ENCODE results near the gene ADNP. TPM values are rescaled to one million over a fixed set of nuclear protein-coding genes. Genes with fewer than 3 reads are reported as not detected.
"Not testable (repeated sequence)": the region's sequence is repeated elsewhere in the genome, so short reads cannot be mapped to it uniquely, and the experiment has no call there.

ADNP gene
- total RNA-seq (10 to 100 TPM; 78.1 to 78.6 TPM), polyA plus RNA-seq (11.9 TPM)

DNA sequence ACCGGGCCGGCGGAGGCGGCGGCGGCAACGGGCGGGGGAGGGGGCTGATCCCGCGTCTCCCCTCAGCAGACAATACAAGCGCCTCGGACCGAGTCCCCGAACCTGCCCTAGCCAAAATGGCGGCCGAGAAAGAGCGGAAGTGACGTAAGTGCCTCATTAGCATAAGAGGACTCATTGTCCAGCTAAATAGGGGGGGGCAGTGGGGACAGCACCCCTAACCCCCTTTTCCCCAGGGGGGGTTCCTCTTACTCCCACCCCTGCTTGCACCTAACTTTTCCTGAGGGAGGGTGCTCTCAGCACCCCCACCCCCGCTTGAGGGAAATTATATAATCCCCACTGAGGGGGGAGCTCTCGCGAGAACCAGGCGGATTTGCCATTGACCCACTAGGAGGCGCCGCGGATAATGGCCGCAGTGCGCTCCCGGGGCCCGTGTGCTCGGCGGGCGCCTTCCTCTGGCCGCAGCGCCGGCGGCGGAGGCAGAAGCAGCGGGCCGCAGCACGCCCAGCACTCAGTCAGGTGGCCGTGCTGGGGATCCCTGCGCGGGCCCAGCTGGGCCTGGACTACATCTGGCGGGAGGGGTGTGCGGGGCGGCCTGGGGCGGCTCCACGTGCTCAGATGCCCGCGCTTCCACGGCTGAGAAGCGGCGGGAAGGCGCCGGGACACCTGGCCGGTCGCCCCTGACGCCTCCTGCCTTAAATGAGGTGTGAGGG lies at the start of gene ADNP:
ADNP (minus strand) TSS at position 132 of the 710 bp plus-strand sequence. CDS start 27,441 bp downstream, outside the sequence.
- Histone ChIP-seq H3K4me3 (ENCODE audit: low read length) (peak within 1 kb of the TSS; percentile 87), H3K4me1 (ENCODE audit: insufficient read depth, low read length) (peaks cover 36% of the 10 kb centered on the region), H3K36me3 (ENCODE audit: insufficient read depth, low read length) (peaks cover 13% of the 10 kb centered on the region), H3K27me3 (ENCODE audit: insufficient read depth, low read length, poor library complexity, severe bottlenecking) (no peaks in the 10 kb centered on the region), H3K9me3 (ENCODE audit: low read length) (no peaks in the 10 kb centered on the region), H3K27ac (ENCODE audit: low read depth, low read length) (peak within 1 kb of the TSS; percentile 97)
- ChIA-PET POLR2A (interaction anchor here (0.5 to 6.1 kb wide), 14 partner anchors 11 to 1552 kb away, joined by 3 to 87 read pairs (median 4); partner anchors contain the start of genes BCAS4, DPM1 and MOCS3), CTCF (interaction anchor here (0.7 to 15.9 kb wide), 15 partner anchors 9 to 197 kb away, joined by 3 to 278 read pairs (median 5); partner anchors contain the start of genes BCAS4, DPM1 and MOCS3)
- H3K27me3 Mint-ChIP-seq: no peaks in the 10 kb centered on the region
- H3K27ac Mint-ChIP-seq: peak within 1 kb of the TSS; percentile 97 to 100 (median 99)
- peaks cover 33 to 44% (median 43%) of the 10 kb centered on the region in 3 donors for H3K4me1 Mint-ChIP-seq
- peak within 1 kb of the TSS; percentile 92 to 98 (median 94) for H3K4me3 Mint-ChIP-seq
- H3K9me3 Mint-ChIP-seq: no peaks in the 10 kb centered on the region
- H3K36me3 Mint-ChIP-seq: peaks cover 0 to 67% (median 14%) of the 10 kb centered on the region in 3 donors
- DNase-seq: peak; percentile 84 to 93 (median 92)

DNA sequence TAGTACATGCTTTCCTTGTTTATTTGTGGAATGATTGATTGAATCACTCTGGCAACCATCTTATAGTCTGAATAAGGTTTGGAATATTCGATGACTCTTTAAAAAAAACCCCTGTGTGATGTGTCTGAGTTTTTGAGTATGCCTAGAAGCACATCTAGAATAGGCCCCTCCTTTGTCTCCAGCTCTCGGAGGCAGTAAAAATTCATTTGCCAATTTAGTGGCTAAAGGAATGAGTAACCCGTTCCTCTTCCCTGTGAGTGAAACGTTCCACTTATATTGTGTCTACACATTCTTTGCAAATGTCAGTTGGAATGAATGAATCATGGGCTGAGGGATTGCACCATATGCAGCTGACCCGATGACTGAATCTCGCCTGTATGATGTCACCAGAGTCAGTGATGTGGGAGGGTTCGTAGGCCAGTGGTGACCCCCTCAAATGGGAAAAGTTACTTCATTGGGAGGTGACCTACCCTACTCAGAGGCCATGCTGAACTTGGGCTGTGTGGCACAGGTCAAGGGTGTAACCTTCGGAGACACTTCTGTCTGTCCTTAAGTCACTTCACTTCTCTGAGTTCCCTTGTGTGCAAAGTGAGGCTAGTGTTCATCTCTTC lies 48.9 kb upstream of the ADNP start:
- no peaks in the 10 kb centered on the region for H3K36me3 Mint-ChIP-seq
- peaks cover 36 to 62% of the 10 kb centered on the region in 2 donors for H3K27me3 Mint-ChIP-seq
- ChIA-PET POLR2A (no interaction called here), CTCF (interaction anchor here (1.1 to 2.8 kb wide), 5 partner anchors 11 to 328 kb away, joined by 4 to 20 read pairs (median 5); partner anchors contain the start of gene BCAS4)
- no peaks in the 10 kb centered on the region for H3K9me3 ChIP-seq (ENCODE audit: low read length)
- H3K4me3 ChIP-seq (ENCODE audit: low read length): no peak overlapping the region
- peaks cover 6% of the 10 kb centered on the region for H3K27me3 ChIP-seq (ENCODE audit: insufficient read depth, low read length, poor library complexity, severe bottlenecking)
- H3K4me1 Mint-ChIP-seq: peaks cover 3 to 6% (median 4%) of the 10 kb centered on the region in 3 donors
- H3K36me3 ChIP-seq (ENCODE audit: insufficient read depth, low read length): no peaks in the 10 kb centered on the region
- DNase-seq: no peak
- H3K27ac ChIP-seq (ENCODE audit: low read depth, low read length): no peak overlapping the region
- H3K9me3 Mint-ChIP-seq: peaks cover 0 to 2% (median 0%) of the 10 kb centered on the region in 5 donors
- no peak overlapping the region for H3K4me3 Mint-ChIP-seq
- peaks cover 4% of the 10 kb centered on the region for H3K4me1 ChIP-seq (ENCODE audit: insufficient read depth, low read length)
- no peak overlapping the region for H3K27ac Mint-ChIP-seq

DNA sequence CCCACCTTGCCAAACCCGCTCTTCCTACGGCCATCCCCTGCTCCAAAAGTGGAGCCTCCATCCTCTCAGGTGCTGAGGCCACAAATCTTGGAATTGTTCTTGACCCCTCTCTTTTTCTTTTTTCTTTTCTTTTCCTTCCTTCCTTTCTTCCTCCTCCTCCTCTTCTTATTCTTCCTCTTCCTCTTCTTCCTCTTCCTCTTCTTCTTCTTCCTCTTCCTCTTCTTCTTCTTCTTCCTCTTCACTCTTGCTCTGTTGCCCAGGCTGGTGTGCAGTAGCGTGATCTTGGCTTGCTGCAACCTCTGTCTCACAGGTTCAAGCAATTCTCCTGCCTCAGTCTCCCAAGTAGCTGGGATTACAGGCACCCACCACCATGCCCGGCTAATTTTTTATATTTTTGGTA lies 47.3 kb upstream of the ADNP start:
- POLR2A ChIA-PET; H3K36me3 ChIP-seq (ENCODE audit: insufficient read depth, low read length); H3K9me3 Mint-ChIP-seq; H3K4me1 Mint-ChIP-seq; H3K36me3 Mint-ChIP-seq; H3K9me3 ChIP-seq (ENCODE audit: low read length); H3K4me3 Mint-ChIP-seq; DNase-seq; H3K4me3 ChIP-seq (ENCODE audit: low read length); H3K4me1 ChIP-seq (ENCODE audit: insufficient read depth, low read length); H3K27ac ChIP-seq (ENCODE audit: low read depth, low read length); H3K27me3 ChIP-seq (ENCODE audit: insufficient read depth, low read length, poor library complexity, severe bottlenecking): not testable (repeated sequence)
- H3K27me3 Mint-ChIP-seq: peaks cover 26 to 55% of the 10 kb centered on the region in 2 donors
- H3K27ac Mint-ChIP-seq: peak overlapping the region in 1 of 8 donors; percentile 9
- CTCF ChIA-PET: interaction anchor here (0.9 kb wide), 1 partner anchor 324 kb away, joined by 3 read pairs; no protein-coding TSS in a partner anchor

DNA sequence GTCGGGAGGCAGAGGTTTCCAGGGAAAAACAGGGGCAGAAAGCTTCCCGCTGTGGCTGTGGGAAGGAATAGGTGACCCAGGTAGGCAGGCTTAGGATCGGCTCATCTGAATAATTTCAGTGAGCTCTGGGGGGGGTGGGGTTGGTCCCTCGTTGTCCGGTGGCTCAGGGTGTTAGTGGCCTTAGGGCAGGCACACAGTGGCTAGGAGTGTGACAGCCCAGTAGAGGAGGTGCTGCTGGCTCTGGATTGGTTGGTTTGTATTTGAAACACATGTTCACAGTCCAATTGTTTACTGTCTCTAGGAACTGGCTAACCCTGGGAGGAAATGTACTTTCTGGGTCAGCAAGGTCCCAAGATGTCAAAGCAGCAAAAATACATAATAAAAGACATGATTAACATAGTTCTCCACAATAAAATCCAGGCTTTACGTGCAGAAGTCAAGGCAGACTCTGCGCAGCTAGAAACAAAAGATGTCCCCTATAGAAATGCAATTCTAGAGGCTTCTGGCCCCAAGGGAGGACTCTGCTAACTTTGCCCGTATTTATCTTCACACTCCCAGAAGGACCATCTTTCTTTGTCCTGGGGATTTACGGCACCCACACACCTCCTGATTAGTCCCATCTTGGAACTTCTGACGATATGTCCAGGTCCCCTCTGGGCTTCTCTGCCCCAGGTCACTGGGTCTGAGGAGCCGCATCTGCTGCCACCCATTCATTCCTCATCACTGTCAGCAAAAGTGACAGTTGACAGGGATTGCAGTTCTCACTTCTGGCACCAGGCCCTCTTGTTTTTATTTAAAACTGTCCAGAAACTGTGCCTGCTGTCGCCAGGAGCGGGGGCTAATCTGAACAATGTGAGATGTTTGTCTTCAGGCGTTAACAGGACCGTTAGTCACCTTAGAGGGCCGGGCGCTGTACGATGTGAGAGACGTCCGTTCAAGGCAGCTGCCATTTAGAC lies 46.1 kb upstream of the ADNP start:
- H3K36me3 ChIP-seq (ENCODE audit: insufficient read depth, low read length): no peaks in the 10 kb centered on the region
- Mint-ChIP-seq H3K4me3 (no peak overlapping the region), H3K27me3 (peaks cover 23 to 49% of the 10 kb centered on the region in 2 donors), H3K36me3 (no peaks in the 10 kb centered on the region), H3K9me3 (peaks cover 0 to 2% (median 0%) of the 10 kb centered on the region in 5 donors), H3K27ac (peak overlapping the region in 1 of 8 donors; percentile 39), H3K4me1 (peaks cover 3 to 6% (median 4%) of the 10 kb centered on the region in 3 donors)
- CTCF ChIA-PET: interaction anchor here (1.0 kb wide), 1 partner anchor 10 kb away, joined by 3 read pairs; no protein-coding TSS in a partner anchor
- no peak for DNase-seq
- no peaks in the 10 kb centered on the region for H3K9me3 ChIP-seq (ENCODE audit: low read length)
- peaks cover 4% of the 10 kb centered on the region for H3K4me1 ChIP-seq (ENCODE audit: insufficient read depth, low read length)
- H3K27ac ChIP-seq (ENCODE audit: low read depth, low read length): no peak overlapping the region
- peaks cover 3% of the 10 kb centered on the region for H3K27me3 ChIP-seq (ENCODE audit: insufficient read depth, low read length, poor library complexity, severe bottlenecking)
- H3K4me3 ChIP-seq (ENCODE audit: low read length): no peak overlapping the region
- POLR2A ChIA-PET: no interaction called here

DNA sequence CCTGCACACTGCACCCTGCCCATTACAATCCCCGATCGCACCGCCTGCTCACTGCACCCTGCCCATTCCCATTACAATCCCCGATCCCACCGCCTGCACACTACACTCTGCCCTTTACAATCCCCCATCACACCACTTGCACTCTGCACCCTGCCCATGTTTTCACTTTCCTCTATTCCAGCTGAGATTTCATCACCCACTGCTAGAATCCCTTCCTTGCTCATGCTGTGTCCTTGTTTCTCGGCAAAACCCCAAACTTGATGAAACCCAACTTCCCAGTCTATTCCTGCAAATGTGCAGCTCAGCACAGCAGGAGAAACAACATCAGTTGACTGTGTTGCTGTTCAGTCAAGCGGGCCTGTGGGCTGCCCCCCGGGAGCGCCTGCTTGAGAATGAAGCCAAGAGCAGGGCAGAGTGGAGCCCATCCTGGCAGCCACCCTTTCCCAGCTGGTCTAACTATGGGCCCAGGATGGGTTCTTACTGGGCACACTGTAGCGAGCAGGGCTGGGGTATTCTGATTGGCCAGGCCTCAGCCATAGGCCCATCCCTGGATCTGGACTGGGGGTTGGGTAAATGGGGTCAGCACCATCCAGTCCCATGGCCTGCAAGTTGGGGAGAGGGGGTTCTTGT lies 44.6 kb upstream of the ADNP start:
- H3K27ac Mint-ChIP-seq: no peak overlapping the region
- POLR2A ChIA-PET: no interaction called here
- H3K36me3 ChIP-seq (ENCODE audit: insufficient read depth, low read length): no peaks in the 10 kb centered on the region
- H3K4me1 Mint-ChIP-seq: peaks cover 0 to 2% (median 0%) of the 10 kb centered on the region in 3 donors
- CTCF ChIA-PET: interaction anchor here (0.9 to 1.0 kb wide), 2 partner anchors 12 to 13 kb away, joined by 3 to 4 read pairs; no protein-coding TSS in a partner anchor
- H3K4me1 ChIP-seq (ENCODE audit: insufficient read depth, low read length): no peaks in the 10 kb centered on the region
- no peak overlapping the region for H3K4me3 Mint-ChIP-seq
- peaks cover 3% of the 10 kb centered on the region for H3K27me3 ChIP-seq (ENCODE audit: insufficient read depth, low read length, poor library complexity, severe bottlenecking)
- H3K27me3 Mint-ChIP-seq: peaks cover 18 to 48% of the 10 kb centered on the region in 2 donors
- no peak for DNase-seq
- H3K9me3 ChIP-seq (ENCODE audit: low read length): no peaks in the 10 kb centered on the region
- H3K36me3 Mint-ChIP-seq: no peaks in the 10 kb centered on the region
- H3K4me3 ChIP-seq (ENCODE audit: low read length): no peak overlapping the region
- peaks cover 0 to 2% (median 0%) of the 10 kb centered on the region in 5 donors for H3K9me3 Mint-ChIP-seq
- H3K27ac ChIP-seq (ENCODE audit: low read depth, low read length): no peak overlapping the region

DNA sequence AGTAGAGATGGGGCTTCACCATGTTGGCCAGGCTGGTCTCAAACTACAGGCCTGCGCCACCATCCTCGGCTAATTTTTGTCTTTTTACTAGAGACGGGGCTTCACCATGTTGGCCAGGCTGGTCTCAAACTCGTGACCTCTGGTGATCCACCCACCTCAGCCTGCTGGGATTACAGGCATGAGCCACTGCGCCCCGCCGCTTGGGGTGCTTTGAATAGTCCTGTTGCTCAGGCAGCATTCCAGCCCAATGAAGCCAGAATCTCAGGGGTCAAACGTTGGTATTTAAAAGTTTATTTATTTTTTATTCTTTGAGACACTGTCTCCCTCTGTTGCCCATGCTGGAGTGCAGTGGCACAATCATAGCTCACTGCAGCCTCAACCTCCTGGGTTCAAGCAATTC lies 38.7 kb upstream of the ADNP start:
- Histone ChIP-seq H3K36me3 (ENCODE audit: insufficient read depth, low read length) (no peaks in the 10 kb centered on the region), H3K9me3 (ENCODE audit: low read length) (no peaks in the 10 kb centered on the region), H3K27me3 (ENCODE audit: insufficient read depth, low read length, poor library complexity, severe bottlenecking) (no peaks in the 10 kb centered on the region), H3K27ac (ENCODE audit: low read depth, low read length) (no peak overlapping the region), H3K4me3 (ENCODE audit: low read length) (no peak overlapping the region), H3K4me1 (ENCODE audit: insufficient read depth, low read length) (no peaks in the 10 kb centered on the region)
- ChIA-PET POLR2A (interaction anchor here (0.7 kb wide), 1 partner anchor 85 kb away, joined by 3 read pairs; no protein-coding TSS in a partner anchor), CTCF (no interaction called here)
- Mint-ChIP-seq H3K36me3 (no peaks in the 10 kb centered on the region), H3K4me3 (no peak overlapping the region), H3K4me1 (no peaks in the 10 kb centered on the region), H3K27ac (peak overlapping the region in 1 of 8 donors; percentile 33), H3K9me3 (no peaks in the 10 kb centered on the region), H3K27me3 (peaks cover 4 to 12% of the 10 kb centered on the region in 2 donors)
- DNase-seq: no peak

DNA sequence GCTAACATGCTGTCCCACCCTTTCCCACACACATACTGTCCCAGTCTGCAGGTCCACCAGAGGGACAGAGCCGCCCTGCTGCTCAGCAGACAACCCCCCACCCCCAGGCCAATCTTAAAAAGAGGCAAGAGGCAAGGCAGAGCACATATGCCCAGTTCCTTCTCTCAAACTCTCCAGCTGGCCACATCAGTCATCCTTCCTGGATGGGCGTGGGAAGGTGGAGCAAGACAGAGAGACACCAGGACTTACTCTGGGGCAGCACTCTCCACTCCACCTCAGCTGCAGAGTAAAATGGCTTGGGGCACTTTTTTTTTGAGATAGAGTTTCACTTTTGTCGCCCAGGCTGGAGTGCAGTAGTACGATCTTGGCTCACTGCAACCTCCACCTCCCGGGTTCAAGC lies 38.2 kb upstream of the ADNP start:
- ChIA-PET CTCF (interaction anchor here (1.4 kb wide), 1 partner anchor 11 kb away, joined by 4 read pairs; no protein-coding TSS in a partner anchor), POLR2A (interaction anchor here (0.7 kb wide), 1 partner anchor 84 kb away, joined by 3 read pairs; no protein-coding TSS in a partner anchor)
- no peak overlapping the region for H3K4me3 ChIP-seq (ENCODE audit: low read length)
- H3K4me1 Mint-ChIP-seq: no peaks in the 10 kb centered on the region
- peaks cover 4 to 12% of the 10 kb centered on the region in 2 donors for H3K27me3 Mint-ChIP-seq
- H3K9me3 Mint-ChIP-seq: no peaks in the 10 kb centered on the region
- no peak overlapping the region for H3K27ac ChIP-seq (ENCODE audit: low read depth, low read length)
- H3K27me3 ChIP-seq (ENCODE audit: insufficient read depth, low read length, poor library complexity, severe bottlenecking): no peaks in the 10 kb centered on the region
- DNase-seq: no peak
- no peaks in the 10 kb centered on the region for H3K36me3 ChIP-seq (ENCODE audit: insufficient read depth, low read length)
- H3K4me3 Mint-ChIP-seq: no peak overlapping the region
- no peaks in the 10 kb centered on the region for H3K36me3 Mint-ChIP-seq
- H3K27ac Mint-ChIP-seq: no peak overlapping the region
- H3K9me3 ChIP-seq (ENCODE audit: low read length): no peaks in the 10 kb centered on the region
- H3K4me1 ChIP-seq (ENCODE audit: insufficient read depth, low read length): no peaks in the 10 kb centered on the region
